H54 (cell line): ENCODE measurements around the gene RAET1G.
"Not testable (repeated sequence)": the region's sequence is repeated elsewhere in the genome, so short reads cannot be mapped to it uniquely, and the experiment has no call there.

ENCODE experiments used
- DNase-seq: peaks from one replicate; pipeline ENCODE4 v3.0.0; 2011; ENCODE audit warnings: low spot score, mixed read lengths; ENCODE audit not compliant: insufficient read length
- FAIRE-seq: peaks from 3 replicates; lab custom pipeline; 2011; peaks lifted over from hg19 to GRCh38; lab: Jason Lieb, UNC
- POLR2A ChIP-seq: IDR thresholded peaks from 2 replicates; pipeline ENCODE4 v1.6.1; 2011; ENCODE audit warnings: low read depth, mild to moderate bottlenecking, low read length

The RAET1G gene

DNA sequence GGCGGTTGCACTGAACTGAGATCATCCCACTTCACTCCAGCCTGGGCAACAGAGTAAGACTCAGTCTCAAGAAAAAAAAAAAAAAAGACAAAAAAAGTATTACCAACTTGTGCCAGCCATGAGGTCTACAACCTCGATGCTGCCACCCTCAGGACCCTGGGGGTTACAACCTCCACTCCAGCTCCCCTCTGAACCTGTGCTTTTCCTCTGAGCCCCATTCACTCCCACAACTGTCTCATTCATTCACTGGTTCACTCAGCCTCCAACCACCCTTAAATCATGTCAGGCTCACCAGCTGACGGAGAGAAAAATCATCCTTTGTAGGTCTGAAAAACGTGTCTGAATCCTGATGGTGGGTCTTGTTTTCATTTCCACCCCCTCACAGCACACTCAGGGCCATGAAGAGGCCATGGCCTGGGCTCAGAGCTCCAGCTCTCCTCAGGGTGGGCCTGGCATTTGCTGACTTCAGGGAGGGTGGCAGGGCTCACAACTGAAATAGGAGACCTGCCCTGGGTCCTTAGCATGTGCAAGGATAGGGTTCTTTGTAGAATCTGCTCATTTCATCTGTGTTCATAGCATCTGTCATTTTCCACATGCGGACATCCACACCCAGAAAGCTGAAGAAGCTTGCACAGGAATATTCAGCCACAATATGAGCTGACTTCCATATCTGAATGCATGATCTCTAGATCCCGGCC is 39.0 kb upstream of the RAET1G start:
- no peak for DNase-seq
- no peak for TF ChIP-seq POLR2A
- no peak for FAIRE-seq

DNA sequence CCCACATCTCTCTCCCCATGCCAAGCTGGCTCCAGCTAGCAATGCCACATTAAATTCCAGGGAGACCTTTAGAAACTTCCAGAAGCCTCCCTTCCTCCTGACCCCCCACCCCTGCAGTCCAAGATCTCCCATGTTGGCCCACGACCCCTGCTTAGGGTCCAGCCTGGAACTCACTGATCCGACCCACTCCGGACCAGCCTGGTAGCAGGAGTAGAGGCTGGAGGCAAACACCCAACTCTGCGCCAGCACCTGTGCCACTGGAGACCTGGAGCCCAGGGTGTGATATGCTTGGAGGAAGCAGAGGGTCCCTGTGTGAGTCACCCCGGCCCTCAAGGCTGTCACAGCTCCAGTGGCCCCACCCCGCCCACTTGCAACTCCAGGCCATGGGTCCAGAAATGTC is 37.6 kb upstream of the RAET1G start:
- FAIRE-seq, result no peak
- no peak for TF ChIP-seq POLR2A
- no peak for DNase-seq

DNA sequence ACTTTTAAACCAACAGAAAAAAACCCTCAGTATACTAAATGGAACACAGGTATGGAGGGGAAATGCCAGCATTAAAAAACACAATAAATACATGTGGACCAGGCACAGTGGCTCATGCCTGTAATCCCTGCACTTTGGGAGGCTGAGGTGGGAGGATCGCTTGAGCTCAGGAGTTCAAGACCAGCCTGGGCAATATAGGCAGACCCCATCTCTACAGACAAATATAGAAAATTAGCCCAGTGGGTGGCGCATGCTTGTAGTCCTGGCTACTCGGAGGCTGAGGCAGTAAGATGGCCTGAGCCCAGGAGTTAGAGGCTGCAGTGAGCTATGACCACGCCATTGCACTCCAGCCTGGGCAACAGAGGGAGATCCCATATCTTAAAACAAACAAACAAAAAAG is 36.9 kb upstream of the RAET1G start:
- DNase-seq, FAIRE-seq: not testable (repeated sequence)

DNA sequence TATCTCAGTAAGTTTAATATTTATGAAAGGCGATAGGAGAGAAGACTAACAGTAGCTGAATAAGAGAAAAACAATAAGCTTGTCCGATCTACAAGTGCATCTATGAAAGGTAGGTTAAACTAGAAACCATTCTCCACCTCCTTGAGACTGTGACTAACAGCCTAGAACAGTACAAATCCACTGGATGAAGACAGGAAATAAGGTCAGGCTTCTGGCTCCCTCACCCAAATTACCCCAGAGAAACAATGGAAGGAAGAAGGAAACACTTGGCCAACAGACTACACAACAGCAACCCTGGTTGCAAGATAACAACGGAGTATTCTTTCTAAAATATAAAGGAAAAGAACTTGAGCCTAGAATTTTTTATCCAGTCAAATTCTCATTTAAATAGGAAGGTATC is 35.2 kb upstream of the RAET1G start:
- FAIRE-seq, result not testable (repeated sequence)

DNA sequence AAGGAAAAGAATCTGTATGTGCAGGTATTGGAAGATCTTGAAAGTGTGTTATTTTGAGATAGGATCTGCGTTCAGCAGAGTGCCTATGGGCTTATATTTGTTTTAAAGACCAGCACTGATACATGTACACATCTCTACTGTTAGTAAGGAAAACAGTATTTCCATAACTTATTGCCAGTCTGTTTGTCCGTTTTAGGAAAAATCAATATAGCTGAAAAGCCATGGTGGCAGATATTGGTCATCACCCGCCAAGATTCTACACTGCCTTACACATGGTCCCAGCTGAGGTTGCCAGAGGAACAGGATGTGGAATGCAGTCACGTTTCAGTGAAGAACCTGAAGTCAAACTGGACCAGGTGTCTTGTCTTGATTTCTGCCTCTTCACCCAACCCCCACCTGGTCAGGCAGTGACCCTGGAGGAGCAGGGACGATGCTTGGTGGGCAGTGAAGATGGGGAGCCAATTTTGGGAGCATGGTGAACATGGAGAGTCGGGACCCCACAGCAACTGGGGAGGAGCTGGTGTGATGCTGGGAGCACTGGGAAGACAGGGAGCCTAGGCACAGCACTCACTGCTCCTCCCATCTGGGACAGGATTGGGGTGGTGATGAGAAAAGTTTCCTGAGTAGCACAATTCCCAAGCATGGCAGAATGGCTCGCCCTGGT is 32.9 kb upstream of the RAET1G start:
- FAIRE-seq, DNase-seq: not testable (repeated sequence)

More for the DNA sequence above, 35.2 kb upstream of the RAET1G start:
- DNase-seq, result not testable (repeated sequence)

DNA sequence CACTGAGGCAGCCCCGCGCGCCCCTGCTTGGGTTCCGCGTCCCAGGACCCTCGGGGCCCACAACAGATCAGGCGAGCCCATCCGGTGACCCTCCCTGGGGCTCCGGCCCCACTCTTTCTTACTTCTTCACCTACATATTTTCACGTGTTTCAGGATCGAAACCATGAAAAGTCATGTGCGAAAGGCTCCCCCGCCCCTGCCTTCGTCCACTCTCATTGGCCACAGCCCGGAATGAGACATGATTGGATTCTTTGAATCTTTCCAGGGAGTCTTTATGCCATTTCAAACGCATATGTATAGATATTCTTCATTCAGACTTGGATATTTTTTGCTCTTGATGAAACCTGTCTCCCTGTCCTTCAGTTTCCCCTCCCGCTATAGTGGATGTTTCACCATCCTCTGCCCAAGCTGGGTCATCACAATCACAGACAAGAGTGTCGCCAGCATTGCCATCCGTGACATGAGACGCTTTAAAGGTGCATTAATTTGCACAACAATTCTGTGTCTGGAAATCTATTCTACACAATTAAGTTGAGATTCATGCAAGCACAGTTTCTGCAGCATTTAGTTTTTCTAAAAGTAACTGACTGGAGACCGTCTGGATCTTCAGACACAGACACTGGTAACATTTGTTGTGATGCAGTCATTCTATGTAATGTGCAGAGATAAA is 32.2 kb upstream of the RAET1G start:
- DNase-seq, FAIRE-seq: not testable (repeated sequence)

DNA sequence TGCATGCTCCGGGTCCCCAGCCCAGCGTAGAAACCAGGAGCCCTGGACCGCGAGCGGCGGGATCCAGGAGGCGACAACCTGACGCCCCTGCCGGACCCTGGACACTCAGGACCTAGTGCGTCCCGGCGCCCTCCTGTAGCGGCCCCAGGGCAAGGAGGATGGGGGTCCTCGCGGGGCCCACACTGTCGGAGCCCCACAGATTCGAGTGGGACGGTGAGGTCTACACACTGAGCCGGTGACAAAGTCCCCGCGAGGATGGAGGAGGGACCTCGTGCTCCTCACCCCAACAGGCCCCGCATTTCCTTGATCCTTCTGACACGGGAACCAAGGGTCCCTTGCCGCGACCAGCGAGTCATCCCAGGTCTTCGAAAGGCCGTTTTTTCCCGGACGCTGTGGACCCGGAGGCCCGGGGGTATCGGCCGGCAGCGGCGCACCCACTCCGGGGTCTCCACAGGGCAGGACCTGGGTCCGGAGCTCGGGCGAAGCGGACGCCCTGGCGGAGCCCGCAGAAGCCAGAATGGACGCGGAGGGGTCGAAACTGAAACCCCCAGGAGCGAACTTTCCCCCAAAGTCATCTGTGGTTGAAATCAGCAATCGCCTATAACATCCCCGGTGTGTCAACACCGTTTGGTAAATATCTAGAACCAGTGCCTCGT is 31.5 kb upstream of the RAET1G start:
- not testable (repeated sequence) for FAIRE-seq, DNase-seq

DNA sequence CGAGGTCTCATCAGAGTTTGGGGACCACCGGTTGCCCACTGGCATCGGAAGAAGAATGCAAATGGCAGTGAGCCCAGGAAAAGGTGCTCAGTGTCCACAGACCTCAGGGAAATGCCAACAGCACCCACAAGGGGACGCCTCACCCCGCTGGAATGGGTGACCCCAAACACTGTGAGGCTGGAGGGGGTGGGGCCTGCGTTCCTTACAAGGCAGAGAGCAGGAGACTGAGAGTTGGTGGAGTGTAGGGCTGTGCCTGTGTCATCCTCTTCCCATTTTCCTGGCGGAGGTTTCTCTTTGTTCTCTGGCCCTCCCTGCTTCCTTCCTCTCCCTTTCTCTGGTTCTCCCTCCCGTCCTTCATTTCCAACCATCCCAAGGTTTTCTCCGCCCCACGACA is 31.0 kb upstream of the RAET1G start:
- FAIRE-seq, DNase-seq: not testable (repeated sequence)

DNA sequence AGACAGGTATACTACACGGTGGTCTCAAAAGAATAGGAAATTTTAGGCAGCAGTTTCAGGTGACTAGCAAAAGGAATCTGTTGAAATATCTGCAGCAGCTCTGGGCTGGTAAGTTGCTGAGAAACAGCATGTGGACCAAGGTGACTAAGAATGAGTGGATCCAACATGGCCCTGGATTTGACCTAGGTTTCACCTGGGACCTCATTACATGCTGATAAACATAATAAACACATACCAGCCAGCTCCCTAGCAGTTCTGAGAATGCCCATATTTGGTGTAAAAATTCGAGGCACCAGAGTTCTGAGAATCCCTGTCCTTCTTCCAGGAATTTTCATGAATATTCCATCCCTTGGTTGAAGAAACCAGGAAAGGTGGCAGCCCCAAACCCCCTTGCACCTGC is 30.5 kb upstream of the RAET1G start:
- FAIRE-seq, DNase-seq: not testable (repeated sequence)

DNA sequence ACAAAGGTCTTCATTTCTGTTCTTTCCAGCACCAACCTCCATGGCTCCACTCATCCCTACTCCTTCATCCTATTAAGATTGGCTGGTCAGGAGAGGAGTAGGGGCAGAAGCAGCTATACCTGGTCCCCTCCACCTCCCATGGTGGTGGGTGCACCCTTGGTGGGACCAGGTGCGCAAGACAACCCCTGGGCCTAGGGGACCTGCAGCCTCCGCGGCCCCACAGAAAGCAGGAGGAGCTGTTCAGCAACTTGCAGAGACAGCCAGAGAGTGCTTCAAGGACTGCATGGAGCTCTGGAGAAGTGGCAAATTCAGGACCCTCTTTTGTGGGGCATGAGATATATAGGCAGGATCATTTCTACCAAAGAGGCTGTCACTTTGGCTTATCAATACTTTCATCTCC is 28.7 kb upstream of the RAET1G start:
- FAIRE-seq (no peak), DNase-seq (no peak)
- TF ChIP-seq POLR2A, result no peak

DNA sequence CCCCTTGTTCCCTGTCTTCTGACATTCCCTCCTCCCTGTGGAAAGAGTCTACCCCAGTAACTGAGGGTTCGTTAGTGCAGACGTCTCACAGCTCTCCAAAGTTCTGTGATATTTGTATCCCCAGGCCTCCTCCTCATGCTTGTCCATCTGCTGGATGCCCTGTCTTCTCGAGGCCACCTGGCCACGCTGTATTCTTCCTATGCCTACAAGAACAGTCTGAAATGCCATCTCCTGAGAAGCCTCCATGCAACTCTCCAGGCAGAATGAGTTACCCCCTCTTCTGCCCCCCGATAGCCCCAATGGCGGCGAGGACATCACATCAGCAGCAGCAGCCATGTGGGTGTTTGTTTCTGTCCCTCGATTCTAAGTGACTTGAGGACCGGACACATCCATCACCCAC is 28.2 kb upstream of the RAET1G start:
- DNase-seq (no peak), FAIRE-seq (no peak)
- no peak for TF ChIP-seq POLR2A

DNA sequence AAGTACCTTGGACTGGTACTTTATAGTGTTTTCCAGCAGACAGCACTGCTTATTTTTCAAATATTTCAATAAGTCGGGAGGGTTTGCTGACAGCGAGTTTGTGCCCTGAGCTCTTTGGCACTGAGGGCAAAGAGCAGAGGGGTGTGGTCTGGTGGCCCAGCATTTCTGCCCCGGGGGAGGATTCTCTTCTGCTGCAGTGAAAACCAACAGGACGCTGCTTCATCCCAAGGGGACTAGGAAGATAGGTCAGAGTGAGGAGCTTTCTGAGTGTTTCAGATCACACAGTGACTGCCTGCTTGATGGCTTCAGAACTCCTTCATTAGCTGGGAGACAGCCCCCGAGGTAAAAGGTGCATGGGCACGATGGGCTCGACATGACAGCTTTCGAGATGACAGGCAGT is 27.5 kb upstream of the RAET1G start:
- DNase-seq (no peak), FAIRE-seq (no peak)
- TF ChIP-seq POLR2A, result no peak

DNA sequence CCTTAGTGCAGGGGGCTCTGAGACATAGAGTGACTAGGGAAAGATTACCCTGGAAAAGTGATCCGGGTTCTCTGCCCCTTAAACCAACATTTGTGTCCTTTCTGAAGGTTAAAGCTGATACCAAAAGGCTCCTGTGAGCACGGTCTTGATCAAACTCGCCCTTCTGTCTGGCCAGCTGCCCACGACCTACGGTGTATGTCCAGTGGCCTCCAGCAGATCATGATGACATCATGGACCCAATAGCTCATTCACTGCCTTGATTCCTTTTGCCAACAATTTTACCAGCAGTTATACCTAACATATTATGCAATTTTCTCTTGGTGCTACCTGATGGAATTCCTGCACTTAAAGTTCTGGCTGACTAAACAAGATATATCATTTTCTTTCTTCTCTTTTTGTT is 25.7 kb upstream of the RAET1G start:
- TF ChIP-seq POLR2A, result no peak
- DNase-seq (no peak), FAIRE-seq (no peak)

DNA sequence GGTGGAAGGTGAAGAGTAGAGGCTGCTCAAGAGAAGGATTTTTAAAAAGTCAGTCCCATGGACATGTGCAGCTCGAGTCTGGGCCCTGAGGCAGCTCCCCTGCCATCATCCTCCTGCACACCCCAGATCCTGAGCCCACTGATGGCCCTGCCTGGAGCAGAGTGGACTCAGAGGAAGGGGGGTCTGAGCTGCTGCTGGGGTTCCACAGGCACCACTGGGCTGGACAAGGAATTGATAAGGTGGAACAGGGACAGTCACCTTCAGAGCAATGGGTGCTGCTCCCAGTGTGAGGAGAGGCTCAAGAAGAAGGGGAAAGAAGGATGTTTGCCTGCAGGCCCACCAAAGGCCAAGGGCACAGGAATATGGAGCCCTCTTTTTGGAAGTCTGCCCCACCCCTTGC is 25.1 kb upstream of the RAET1G start:
- TF ChIP-seq POLR2A, result no peak
- DNase-seq (no peak), FAIRE-seq (no peak)

DNA sequence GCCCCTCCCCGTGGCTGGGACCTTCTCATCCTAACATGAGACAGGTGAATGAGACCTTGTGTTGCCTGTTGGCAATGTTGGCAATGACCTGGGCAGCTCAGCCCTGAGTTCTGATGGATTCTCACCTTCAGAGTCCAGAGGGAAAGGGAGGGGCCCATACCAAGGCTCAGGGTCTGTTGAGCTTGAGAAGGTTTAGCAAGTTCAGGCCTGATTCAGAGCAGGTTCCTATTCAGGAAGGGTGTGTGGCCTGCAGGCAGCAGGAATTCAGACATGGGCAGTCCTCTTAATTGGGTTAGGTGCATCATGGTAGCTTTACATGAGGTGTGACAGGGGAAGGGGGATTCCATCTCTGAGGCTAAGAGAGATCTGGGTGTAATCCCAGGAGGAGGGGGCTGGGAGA is 24.6 kb upstream of the RAET1G start:
- FAIRE-seq, DNase-seq: not testable (repeated sequence)

DNA sequence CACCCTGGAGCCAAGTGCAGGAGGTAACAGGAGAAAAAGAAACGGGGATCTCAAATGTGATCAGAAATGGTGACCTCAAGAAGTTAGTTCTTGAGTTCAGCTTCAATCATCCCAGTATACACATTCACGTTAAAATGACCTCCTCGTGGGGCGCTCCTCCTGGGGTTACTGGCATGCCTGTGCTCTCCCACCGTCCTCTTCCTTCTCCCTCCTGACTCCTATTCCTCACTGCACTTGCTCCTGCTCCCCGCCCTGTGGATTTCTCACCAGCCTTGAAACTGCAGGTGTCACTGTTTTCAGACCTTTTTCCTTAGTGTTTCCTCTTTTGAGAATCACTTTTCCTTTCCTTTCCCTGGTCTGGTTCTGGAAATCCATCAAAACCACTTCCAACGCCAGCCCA is 23.7 kb upstream of the RAET1G start:
- DNase-seq, FAIRE-seq: not testable (repeated sequence)

DNA sequence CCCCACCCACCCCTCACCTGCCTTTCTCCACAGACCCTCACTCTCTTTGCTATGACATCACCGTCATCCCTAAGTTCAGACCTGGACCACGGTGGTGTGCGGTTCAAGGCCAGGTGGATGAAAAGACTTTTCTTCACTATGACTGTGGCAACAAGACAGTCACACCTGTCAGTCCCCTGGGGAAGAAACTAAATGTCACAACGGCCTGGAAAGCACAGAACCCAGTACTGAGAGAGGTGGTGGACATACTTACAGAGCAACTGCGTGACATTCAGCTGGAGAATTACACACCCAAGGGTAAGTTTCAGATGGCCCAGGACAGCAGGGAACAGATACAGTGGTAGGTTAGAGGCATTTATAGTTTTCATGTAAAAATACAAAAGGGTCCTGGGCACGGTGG is 22.4 kb upstream of the RAET1G start:
- not testable (repeated sequence) for DNase-seq, FAIRE-seq

DNA sequence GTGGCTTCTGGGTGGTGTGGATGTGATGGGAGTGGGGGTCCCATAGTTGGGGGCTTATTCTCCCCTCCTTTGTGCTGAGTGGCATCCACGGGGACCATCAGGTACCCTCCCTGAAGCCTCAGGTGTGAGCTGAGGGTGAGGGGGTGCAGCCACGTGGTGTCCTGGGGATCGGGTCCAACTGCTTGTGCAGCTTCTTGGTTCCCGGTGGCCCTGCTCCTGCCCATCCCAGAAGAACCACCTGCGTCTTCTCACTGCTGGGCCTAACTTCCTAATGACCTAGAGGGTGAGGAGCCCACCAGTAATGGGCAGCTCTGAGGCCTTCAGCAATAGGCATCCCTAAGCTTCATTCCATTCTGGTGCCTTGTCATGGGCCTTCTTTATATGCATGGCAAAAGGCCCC is 20.4 kb upstream of the RAET1G start:
- DNase-seq, FAIRE-seq: not testable (repeated sequence)
